RWPE2 (cell line): ENCODE data around the gene RAB11FIP3.
"Not testable (repeated sequence)": the region's sequence is repeated elsewhere in the genome, so short reads cannot be mapped to it uniquely, and the experiment has no call there.

Source experiments
- ATAC-seq: fragments of 200-7000 bp; cut with Tn5 transposase; 3 replicates; pipeline ENCODE4 v1.9.1; 2021; ENCODE audit warnings: low read depth
- DNase-seq: peaks from one replicate; pipeline ENCODE4 v3.0.0-alpha.2; 2020; ENCODE audit warnings: low spot score
- H3K27ac ChIP-seq: fragments of 450-650 bp; 2 replicates; pipeline ENCODE4 v1.5.1; 2017; ENCODE audit warnings: mild to moderate bottlenecking; ENCODE audit not compliant: poor library complexity, severe bottlenecking
- H3K27me3 ChIP-seq: fragments of 250-450 bp; sonication (Bioruptor Pico); 2 replicates; pipeline ENCODE4 v1.5.1; 2021; ENCODE audit warnings: mild to moderate bottlenecking, moderate library complexity; ENCODE audit not compliant: insufficient read depth, poor library complexity, severe bottlenecking
- H3K36me3 ChIP-seq: fragments of 250-450 bp; sonication (Bioruptor Pico); 2 replicates; pipeline ENCODE4 v1.5.1; 2020; ENCODE audit warnings: low read depth, mild to moderate bottlenecking, moderate library complexity
- H3K4me1 ChIP-seq: fragments of 250-450 bp; sonication (Bioruptor Pico); 2 replicates; pipeline ENCODE4 v1.5.1; 2021; ENCODE audit warnings: mild to moderate bottlenecking, moderate library complexity; ENCODE audit not compliant: insufficient read depth, poor library complexity, severe bottlenecking
- H3K4me3 ChIP-seq: fragments of 250-450 bp; sonication (Bioruptor Pico); 2 replicates; pipeline ENCODE4 v1.5.1; 2021; ENCODE audit warnings: mild to moderate bottlenecking, moderate library complexity; ENCODE audit not compliant: severe bottlenecking
- H3K9me3 ChIP-seq: fragments of 250-450 bp; sonication (Bioruptor Pico); 2 replicates; pipeline ENCODE4 v1.5.1; 2021; ENCODE audit warnings: mild to moderate bottlenecking, moderate library complexity; ENCODE audit not compliant: severe bottlenecking
- TF ChIP-seq, protein P1 (sequence below): fragments of 450-650 bp; IDR thresholded peaks from one replicate; pipeline ENCODE4 v1.5.1; 2017; ENCODE audit warnings: mild to moderate bottlenecking, moderate library complexity; ENCODE audit not compliant: poor library complexity, severe bottlenecking

RAB11FIP3 gene

DNA sequence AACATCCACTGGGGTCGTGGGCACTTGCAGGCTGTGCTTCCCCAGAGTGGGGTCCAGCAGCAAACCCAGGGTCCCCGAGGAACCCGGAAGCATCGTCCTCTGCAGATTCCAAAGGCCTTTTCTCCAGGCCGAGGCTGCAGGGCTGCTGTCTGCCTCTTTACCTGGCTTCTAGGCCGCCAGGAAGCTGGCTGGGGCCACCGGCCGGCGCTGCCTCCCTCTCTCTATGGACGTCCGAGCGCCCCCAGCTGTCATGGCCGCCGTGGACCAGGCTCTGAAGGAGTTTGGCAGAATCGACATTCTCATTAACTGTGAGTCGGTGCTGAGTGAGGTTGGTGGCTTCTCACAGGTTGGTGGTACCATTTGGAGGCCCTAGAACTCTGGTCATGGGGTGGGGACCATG, 18.2 kb upstream of the RAB11FIP3 start:
- ATAC-seq (no peak), DNase-seq (no peak)
- Histone ChIP-seq H3K4me3 (no peak overlapping the region), H3K27me3 (no peaks in the 10 kb centered on the region), H3K4me1 (no peaks in the 10 kb centered on the region), H3K27ac (no peak overlapping the region), H3K36me3 (peaks cover 4% of the 10 kb centered on the region; the same call in 1 of the 2 replicates), H3K9me3 (no peaks in the 10 kb centered on the region)
- TF ChIP-seq, protein P1, sequence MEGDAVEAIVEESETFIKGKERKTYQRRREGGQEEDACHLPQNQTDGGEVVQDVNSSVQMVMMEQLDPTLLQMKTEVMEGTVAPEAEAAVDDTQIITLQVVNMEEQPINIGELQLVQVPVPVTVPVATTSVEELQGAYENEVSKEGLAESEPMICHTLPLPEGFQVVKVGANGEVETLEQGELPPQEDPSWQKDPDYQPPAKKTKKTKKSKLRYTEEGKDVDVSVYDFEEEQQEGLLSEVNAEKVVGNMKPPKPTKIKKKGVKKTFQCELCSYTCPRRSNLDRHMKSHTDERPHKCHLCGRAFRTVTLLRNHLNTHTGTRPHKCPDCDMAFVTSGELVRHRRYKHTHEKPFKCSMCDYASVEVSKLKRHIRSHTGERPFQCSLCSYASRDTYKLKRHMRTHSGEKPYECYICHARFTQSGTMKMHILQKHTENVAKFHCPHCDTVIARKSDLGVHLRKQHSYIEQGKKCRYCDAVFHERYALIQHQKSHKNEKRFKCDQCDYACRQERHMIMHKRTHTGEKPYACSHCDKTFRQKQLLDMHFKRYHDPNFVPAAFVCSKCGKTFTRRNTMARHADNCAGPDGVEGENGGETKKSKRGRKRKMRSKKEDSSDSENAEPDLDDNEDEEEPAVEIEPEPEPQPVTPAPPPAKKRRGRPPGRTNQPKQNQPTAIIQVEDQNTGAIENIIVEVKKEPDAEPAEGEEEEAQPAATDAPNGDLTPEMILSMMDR = no peak

DNA sequence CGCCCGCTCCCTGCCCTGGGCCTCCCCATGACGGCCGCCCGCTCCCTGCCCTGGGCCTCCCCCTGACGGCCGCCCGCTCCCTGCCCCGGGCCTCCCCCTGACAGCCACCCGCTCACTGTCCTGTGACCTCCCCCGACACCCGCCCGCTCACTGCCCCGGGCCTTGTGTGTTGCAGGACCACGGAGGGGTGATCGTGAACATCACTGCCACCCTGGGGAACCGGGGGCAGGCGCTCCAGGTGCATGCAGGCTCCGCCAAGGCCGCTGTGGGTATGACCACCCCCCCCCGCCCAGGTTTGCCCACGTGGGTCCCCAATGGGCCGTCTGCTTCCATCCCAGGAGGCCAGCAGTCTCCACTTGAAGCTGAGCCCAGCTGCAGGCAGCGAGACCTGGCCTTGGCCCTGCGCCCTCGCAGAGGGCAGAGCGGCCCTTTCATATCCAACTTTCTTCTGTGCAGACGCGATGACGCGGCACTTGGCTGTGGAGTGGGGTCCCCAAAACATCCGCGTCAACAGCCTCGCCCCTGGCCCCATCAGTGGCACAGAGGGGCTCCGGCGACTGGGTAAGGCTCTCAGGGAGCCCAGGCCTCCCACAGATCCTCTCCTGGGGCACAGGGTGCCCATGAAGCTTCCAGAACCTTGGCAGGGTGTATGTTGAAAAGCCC, 14.8 kb upstream of the RAB11FIP3 start:
- ATAC-seq (no peak), DNase-seq (no peak)
- TF ChIP-seq, protein P1 = no peak
- Histone ChIP-seq H3K4me3 (no peak overlapping the region), H3K27ac (no peak overlapping the region), H3K36me3 (peaks cover 4% of the 10 kb centered on the region; the same call in 1 of the 2 replicates), H3K4me1 (no peaks in the 10 kb centered on the region), H3K27me3 (no peaks in the 10 kb centered on the region), H3K9me3 (no peaks in the 10 kb centered on the region)

DNA sequence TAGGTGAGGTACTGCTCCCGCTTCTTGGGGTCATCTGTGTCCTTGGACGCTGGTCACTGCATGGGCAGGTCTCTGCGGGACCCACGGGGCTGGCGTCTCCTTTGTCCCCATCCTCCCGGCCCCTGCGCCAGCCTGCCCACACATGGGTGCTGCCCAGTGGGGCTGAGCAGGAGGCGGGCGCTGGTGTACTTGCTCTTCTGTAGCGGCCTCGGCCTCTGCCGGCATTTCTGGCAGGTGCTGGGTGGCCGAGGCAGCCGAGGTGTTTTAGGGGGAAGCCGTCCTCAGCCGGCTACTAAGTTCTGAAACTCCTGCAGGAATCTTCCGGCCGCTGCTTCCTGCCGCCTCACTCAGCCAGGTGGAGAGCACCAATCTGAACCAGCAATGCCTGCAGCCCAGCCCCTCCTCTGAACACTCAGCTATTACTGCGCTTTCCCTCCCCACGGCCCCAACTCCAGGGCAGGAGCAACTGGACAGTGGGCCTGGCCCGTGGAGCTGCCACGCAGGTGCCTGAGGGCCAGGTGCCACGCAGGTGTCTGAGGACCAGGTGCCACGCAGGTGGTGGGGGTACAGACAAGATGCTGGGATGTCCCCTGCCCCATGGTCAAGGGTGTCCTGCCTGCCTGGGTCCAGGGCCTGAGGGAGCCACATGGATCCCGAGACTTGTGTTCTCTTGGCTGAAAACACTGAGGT, 13.7 kb upstream of the RAB11FIP3 start:
- DNase-seq (no peak), ATAC-seq (no peak)
- Histone ChIP-seq H3K9me3 (no peaks in the 10 kb centered on the region), H3K27ac (no peak overlapping the region), H3K4me1 (no peaks in the 10 kb centered on the region), H3K4me3 (no peak overlapping the region), H3K27me3 (no peaks in the 10 kb centered on the region), H3K36me3 (peaks cover 4% of the 10 kb centered on the region; the same call in 1 of the 2 replicates)
- TF ChIP-seq, protein P1 = no peak

DNA sequence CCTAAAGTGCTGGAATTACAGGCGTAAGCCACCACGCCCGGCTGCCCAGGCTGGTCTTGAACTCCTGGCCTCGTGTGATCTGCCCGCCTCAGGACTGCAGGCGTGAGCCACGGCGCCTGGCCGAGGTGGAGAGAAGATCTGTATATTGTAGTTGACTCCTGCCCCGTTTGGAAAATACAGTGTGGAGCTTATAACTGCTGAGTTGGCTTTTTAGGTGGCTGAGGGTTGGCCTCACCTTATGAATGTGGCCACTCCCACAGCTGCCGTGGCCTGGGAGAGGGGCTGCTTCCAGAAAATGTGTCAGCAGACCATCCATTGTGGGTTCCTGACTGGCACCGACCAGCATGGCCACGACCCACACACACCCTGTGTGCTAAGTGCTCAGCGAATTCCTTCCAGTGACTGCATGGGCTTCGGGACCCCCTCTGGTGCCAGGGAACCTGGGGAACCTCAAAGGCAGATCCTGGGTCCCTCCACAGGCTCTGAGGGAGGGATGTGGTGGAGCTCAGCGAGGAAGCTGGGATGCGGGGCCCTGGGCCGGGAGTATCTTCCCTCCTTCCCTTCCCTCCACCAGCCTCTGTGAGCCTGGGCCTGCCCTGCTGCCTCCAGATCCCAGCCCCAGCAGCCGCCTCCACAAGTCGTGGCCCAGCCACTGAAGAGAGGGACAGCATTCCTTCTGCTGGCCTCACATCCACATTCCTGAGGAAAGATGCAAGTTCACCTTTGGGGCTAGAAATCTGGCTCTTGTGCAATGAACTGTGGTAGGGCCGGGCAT, 10.9 kb upstream of the RAB11FIP3 start:
- Histone ChIP-seq H3K4me3 (no peak overlapping the region), H3K27me3 (no peaks in the 10 kb centered on the region), H3K9me3 (no peaks in the 10 kb centered on the region), H3K36me3 (no peaks in the 10 kb centered on the region; the same call in 1 of the 2 replicates), H3K27ac (no peak overlapping the region), H3K4me1 (no peaks in the 10 kb centered on the region)
- peak; percentile 28; the same call in 1 of the 3 replicates for ATAC-seq
- no peak for DNase-seq
- TF ChIP-seq, protein P1 = no peak

DNA sequence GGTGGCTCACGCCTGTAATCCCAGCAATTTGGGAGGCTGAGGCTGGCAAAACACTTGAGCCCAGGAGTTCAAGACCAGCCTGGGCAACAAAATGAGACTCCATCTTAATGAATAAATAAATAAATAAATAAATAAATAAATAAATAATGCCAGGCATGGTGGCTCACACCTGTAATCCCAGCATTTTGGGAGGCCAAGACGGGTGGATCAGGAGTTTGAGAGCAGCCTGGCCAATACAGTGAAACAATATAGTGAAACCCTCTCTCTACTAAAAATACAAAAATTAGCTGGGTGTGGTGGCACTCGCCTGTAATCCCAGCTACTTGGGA, 10.3 kb upstream of the RAB11FIP3 start:
- not testable (repeated sequence) for H3K9me3 ChIP-seq, H3K27ac ChIP-seq, ATAC-seq, DNase-seq, H3K4me3 ChIP-seq, H3K4me1 ChIP-seq, H3K36me3 ChIP-seq, H3K27me3 ChIP-seq

DNA sequence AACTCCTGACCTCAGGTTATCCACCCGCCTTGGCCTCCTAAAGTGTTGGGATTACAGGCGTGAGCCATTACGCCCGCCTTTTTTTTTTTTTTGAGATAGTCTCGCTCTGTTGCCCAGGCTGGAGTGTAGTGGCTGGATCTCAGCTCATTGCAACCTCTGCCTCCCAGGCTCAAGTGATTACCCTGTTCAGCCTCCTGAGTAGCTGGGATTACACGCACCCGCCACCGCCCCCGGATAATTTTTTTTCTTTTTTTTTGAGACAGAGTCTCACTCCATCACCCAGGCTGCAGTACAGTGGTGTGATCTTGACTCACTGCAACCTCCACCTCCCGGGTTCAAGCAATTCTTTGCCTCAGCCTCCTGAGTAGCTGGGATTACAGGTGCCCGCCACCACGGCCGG, 3.3 kb upstream of the RAB11FIP3 start:
- not testable (repeated sequence) for H3K4me3 ChIP-seq, H3K36me3 ChIP-seq, H3K27me3 ChIP-seq, DNase-seq, ATAC-seq, H3K9me3 ChIP-seq
- peaks cover 13% of the 10 kb centered on the region for H3K4me1 ChIP-seq
- H3K27ac ChIP-seq = peak overlapping the region; percentile 95
